Immature natural killer cell (primary cell): ENCODE data around the gene MYH7B. TPM values are rescaled to one million over a fixed set of nuclear protein-coding genes. Genes with fewer than 3 reads are reported as not detected.

Experiments
- DNase-seq, 3 donors: peaks; one replicate each; pipeline ENCODE4 v3.0.0; 2022; ENCODE audit warnings: mixed read lengths in 1 of 3
- H3K27ac Mint-ChIP-seq, 6 donors: one replicate each; pipeline ENCODE4 v1.8.0; 2020; ENCODE audit warnings: mixed read lengths in 6 of 6, mild to moderate bottlenecking in 5 of 6, inconsistent platforms in 4 of 6, moderate library complexity in 3 of 6
- H3K27me3 Mint-ChIP-seq, 3 donors: one replicate each; pipeline ENCODE4 v1.8.0; 2020 to 2021; ENCODE audit warnings: low read depth in 3 of 3, mild to moderate bottlenecking in 3 of 3, mixed read lengths in 3 of 3, moderate library complexity in 3 of 3, inconsistent platforms in 1 of 3
- H3K36me3 Mint-ChIP-seq, 3 donors: one replicate each; pipeline ENCODE4 v1.8.0; 2020; ENCODE audit warnings: mixed read lengths in 3 of 3, inconsistent platforms in 2 of 3, mild to moderate bottlenecking in 2 of 3
- H3K4me1 Mint-ChIP-seq, 2 donors: one replicate each; pipeline ENCODE4 v1.8.0; 2020; ENCODE audit warnings: inconsistent platforms in 2 of 2, mild to moderate bottlenecking in 2 of 2, mixed read lengths in 2 of 2, moderate library complexity in 1 of 2
- H3K4me3 Mint-ChIP-seq, 5 donors: one replicate each; pipeline ENCODE4 v1.8.0; 2020; ENCODE audit warnings: mild to moderate bottlenecking in 5 of 5, mixed read lengths in 5 of 5, inconsistent platforms in 3 of 5, moderate library complexity in 3 of 5
- H3K9me3 Mint-ChIP-seq, 6 donors: one replicate each; pipeline ENCODE4 v1.8.0; 2020; ENCODE audit warnings: mild to moderate bottlenecking in 6 of 6, mixed read lengths in 6 of 6, inconsistent platforms in 4 of 6, moderate library complexity in 3 of 6
- polyA plus RNA-seq, 3 donors: library from polyadenylated mRNA; unstranded; fragments of 300-500 nt; fragmentation: Illumina TruSeq; gene quantifications; one replicate each; pipeline ENCODE4 v1.2.3, GENCODE V29; 2021

The MYH7B gene
- polyA plus RNA-seq, 3 donors from 2014 or later: not detected

DNA sequence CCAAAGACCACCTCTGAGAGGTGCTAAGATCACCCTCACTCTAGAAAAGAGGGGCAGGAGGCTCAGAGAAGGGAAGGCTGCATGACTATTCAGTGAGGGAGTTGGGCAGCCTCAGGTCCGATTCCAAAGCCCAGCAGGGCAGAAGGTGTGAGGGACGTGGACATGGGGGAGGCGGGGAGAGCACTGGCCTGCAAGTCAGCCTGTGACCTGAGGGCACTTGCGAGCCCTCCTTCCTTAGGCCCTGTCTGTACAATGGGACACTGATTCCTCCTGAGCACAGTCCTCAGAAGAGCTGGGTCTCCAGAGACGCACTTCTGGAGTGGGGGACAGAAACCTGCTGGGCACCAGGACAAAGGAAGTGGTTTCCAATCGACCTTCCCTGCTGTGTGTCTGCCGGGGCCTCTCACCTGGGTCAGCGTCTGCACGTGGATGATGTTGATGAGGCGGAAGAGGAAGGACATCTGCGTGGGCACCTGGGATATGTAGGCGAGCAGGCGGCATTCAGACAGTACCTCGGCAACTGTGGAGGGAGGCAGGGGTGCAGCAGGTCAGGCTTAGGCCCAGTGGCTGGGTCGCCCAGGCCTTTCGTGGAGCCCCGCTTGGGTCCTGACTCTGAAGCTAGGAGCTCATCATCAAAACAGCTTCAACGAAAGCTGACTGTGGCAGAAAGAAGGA lies 48.5 kb downstream of the MYH7B start:
- no peaks in the 10 kb centered on the region for H3K9me3 Mint-ChIP-seq

DNA sequence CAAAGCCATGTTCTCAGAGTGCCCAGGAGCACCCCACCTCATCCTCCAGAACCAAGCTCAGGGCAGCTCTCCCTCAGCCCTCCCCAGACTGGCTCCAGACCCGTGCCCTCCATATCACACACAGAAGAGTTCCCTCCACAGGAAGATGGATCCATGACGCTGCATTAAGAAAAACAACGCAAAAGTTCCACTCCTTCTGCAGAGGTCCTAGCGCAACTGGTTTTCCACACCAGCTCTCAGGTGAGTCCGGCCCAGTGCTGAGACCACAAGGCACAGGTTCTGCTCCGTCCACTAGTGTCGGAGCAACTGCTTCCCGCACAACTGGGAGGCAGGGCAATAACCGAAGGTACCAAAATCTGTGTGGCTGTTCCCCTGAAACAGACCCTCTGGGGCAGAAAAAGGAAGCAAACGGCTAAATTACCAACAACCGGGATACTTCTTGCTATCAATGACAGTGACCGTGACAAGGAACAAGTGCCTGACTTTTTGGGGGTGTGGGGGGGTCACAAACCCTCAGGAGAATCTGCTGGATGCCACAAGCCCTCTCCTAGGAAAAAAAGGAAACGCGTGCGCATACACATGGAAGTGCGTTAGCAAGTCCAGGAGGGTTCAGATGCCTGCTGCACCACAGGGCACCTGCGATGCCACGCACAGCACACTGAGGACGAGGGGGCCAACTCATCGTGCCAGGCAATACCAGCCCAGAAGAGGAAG lies 49.2 kb downstream of the MYH7B start:
- peaks cover 3 to 12% (median 4%) of the 10 kb centered on the region in 3 donors for H3K27me3 Mint-ChIP-seq
- H3K27ac Mint-ChIP-seq: no peak overlapping the region
- no peak overlapping the region for H3K4me3 Mint-ChIP-seq
- no peaks in the 10 kb centered on the region for H3K4me1 Mint-ChIP-seq
- DNase-seq: no peak
- no peaks in the 10 kb centered on the region for H3K9me3 Mint-ChIP-seq
- H3K36me3 Mint-ChIP-seq: peaks cover 11 to 45% (median 21%) of the 10 kb centered on the region in 3 donors

More for the DNA sequence above, 48.5 kb downstream of the MYH7B start:
- no peak for DNase-seq
- Mint-ChIP-seq H3K27ac (peak overlapping the region in 2 of 6 donors; percentile 30 to 77), H3K4me1 (no peaks in the 10 kb centered on the region), H3K4me3 (no peak overlapping the region), H3K27me3 (peaks cover 3 to 13% (median 4%) of the 10 kb centered on the region in 3 donors), H3K36me3 (peaks cover 11 to 40% (median 21%) of the 10 kb centered on the region in 3 donors)

Other genes starting within 250 kb of the MYH7B start
- 10 to 100 TPM in 1 of 3 donors, 1 to 10 TPM in 1, under 1 TPM in 1; 0.65 to 17.3 (median 3.0) TPM for gene NCOA6, start 130.2 kb upstream of the MYH7B start, polyA plus RNA-seq
- gene GGT7, start 83.0 kb upstream of the MYH7B start, polyA plus RNA-seq: 1 to 10 TPM in 1 of 3 donors, under 1 TPM in 2; 0.85 to 2.6 (median 0.94) TPM
- gene ACSS2, start 79.3 kb upstream of the MYH7B start, polyA plus RNA-seq: 1 to 10 TPM; 1.5 to 4.9 (median 3.5) TPM
- 10 to 100 TPM; 32.4 to 60.6 (median 45.7) TPM for gene GSS, start 62 bp upstream of the MYH7B start, polyA plus RNA-seq
- 10 to 100 TPM; 58.0 to 89.0 (median 72.5) TPM for gene TRPC4AP, start 136.9 kb downstream of the MYH7B start, polyA plus RNA-seq
- 10 to 100 TPM; 48.6 to 62.2 (median 48.8) TPM for gene EDEM2, start 191.5 kb downstream of the MYH7B start, polyA plus RNA-seq
- gene PROCR, start 216.2 kb downstream of the MYH7B start, polyA plus RNA-seq: 10 to 100 TPM; 11.0 to 17.9 (median 16.5) TPM